HepG2 (cell line): ENCODE data around the gene TMEM141. TPM values are rescaled to one million over a fixed set of nuclear protein-coding genes. Genes with fewer than 3 reads are reported as not detected.
A peak's percentile ranks its signal among the peaks of the same experiment; 100 is the strongest.

Experiments used
- ATAC-seq: fragments of 200-7000 bp; cut with Tn5 transposase; 3 replicates; pipeline ENCODE4 v1.9.1; 2020; ENCODE audit warnings: mild to moderate bottlenecking, moderate library complexity
- BruUV-seq: library from RNA; stranded (reverse); fragments of 400-500 nt; replicated peaks from 2 replicates; lab custom pipeline; 2021; lab: Mats Ljungman, UMichigan
- CTCF ChIA-PET: fragments of 300-600 bp; formaldehyde crosslinking; extraction: SDS; loops from one replicate; lab custom pipeline; 2021; ENCODE audit warnings: low total read pairs, inconsistent platforms, low intra/inter-chr PET ratio; lab: Yijun Ruan, JAX
- POLR2A ChIA-PET: fragments of 350-600 bp; sonication (Branson Sonifier 250); formaldehyde crosslinking; loops from one replicate; lab custom pipeline; 2020; ENCODE audit warnings: antibody characterized with exemption, inconsistent platforms; lab: Yijun Ruan, JAX
- DNase-seq: peaks from one replicate; pipeline ENCODE4 v3.0.0-alpha.2; 2015; ENCODE audit warnings: low spot score
- FAIRE-seq: peaks from 3 replicates; lab custom pipeline; 2011; peaks lifted over from hg19 to GRCh38; lab: Jason Lieb, UNC
- H2AFZ ChIP-seq: one replicate; pipeline ENCODE4 v1.6.1; 2011; ENCODE audit warnings: low read length, inconsistent platforms
- H3K27ac ChIP-seq: fragments of 300-600 bp; 3 replicates; pipeline ENCODE4 v1.8.0; 2011; ENCODE audit warnings: mixed run types, mild to moderate bottlenecking, mixed read lengths, low read length, inconsistent platforms; ENCODE audit not compliant: insufficient read depth; ENCODE audit errors: extremely low read length
- H3K27me3 ChIP-seq, 2 experiments: fragments of 200-600 bp in 1 of 2; 2 replicates in 1 of 2; 3 replicates in 1 of 2; pipeline versions ENCODE4 v1.6.0 to v1.8.0; 2011; ENCODE audit warnings: low read length in 2 of 2, mild to moderate bottlenecking in 2 of 2, moderate library complexity in 2 of 2, inconsistent platforms in 1 of 2; ENCODE audit not compliant: insufficient read depth in 2 of 2, control insufficient read depth in 1 of 2
- H3K36me3 ChIP-seq, 2 experiments: fragments of 200-600 bp in 1 of 2; replicated peaks in 1 of 2; 2 replicates in 1 of 2; 3 replicates in 1 of 2; pipeline versions ENCODE4 v1.5.1 to v1.8.0; 2011; ENCODE audit warnings: low read length in 2 of 2, inconsistent platforms in 1 of 2; ENCODE audit not compliant: insufficient read depth in 2 of 2, control insufficient read depth in 1 of 2
- H3K4me1 ChIP-seq: 2 replicates; pipeline ENCODE4 v1.5.1; 2012; ENCODE audit warnings: low read length, inconsistent platforms; ENCODE audit not compliant: insufficient read depth
- H3K4me2 ChIP-seq: 2 replicates; pipeline ENCODE4 v1.6.0; 2011; ENCODE audit warnings: low read depth, low read length, inconsistent platforms
- H3K4me3 ChIP-seq, 3 experiments: fragments of 200-600 bp in 1 of 3; sonication (generic), shearing (Covaris generic) in 1 of 3; replicated peaks in 1 of 3; 2 replicates each; pipeline ENCODE4 v1.5.1; 2011 to 2016; ENCODE audit warnings: low read length in 3 of 3, inconsistent platforms in 2 of 3, low read depth in 2 of 3, mild to moderate bottlenecking in 2 of 3, control low read depth in 1 of 3, mixed read lengths in 1 of 3; ENCODE audit not compliant: insufficient read depth in 1 of 3
- H3K79me2 ChIP-seq: one replicate; pipeline ENCODE4 v1.6.1; 2011; ENCODE audit warnings: low read length, inconsistent platforms; ENCODE audit not compliant: insufficient read depth
- H3K9ac ChIP-seq: 2 replicates; pipeline ENCODE4 v1.6.0; 2011; ENCODE audit warnings: mild to moderate bottlenecking, low read depth, low read length, inconsistent platforms; ENCODE audit not compliant: insufficient read depth
- H3K9me3 ChIP-seq: 2 replicates; pipeline ENCODE4 v1.5.1; 2012; ENCODE audit warnings: mild to moderate bottlenecking, low read length
- H4K20me1 ChIP-seq: 2 replicates; pipeline ENCODE4 v1.6.0; 2011; ENCODE audit warnings: inconsistent platforms, mild to moderate bottlenecking, low read length, moderate library complexity; ENCODE audit not compliant: insufficient read depth
- AGO1 ChIP-seq: fragments of 200-400 bp; formaldehyde crosslinking; IDR thresholded peaks from 2 replicates; pipeline ENCODE4 v1.6.1; 2017; ENCODE audit warnings: mild to moderate bottlenecking, low read depth, low read length, moderate library complexity; ENCODE audit not compliant: poor library complexity, severe bottlenecking
- AGO2 ChIP-seq: fragments of 200-400 bp; formaldehyde crosslinking; optimal IDR thresholded peaks from 2 replicates; pipeline ENCODE3; 2017; ENCODE audit warnings: mild to moderate bottlenecking, low read depth, low read length, moderate library complexity
- AKAP8 ChIP-seq: sonication (generic); formaldehyde crosslinking; IDR thresholded peaks from 2 replicates; pipeline ENCODE4 v1.5.1; 2020; ENCODE audit warnings: mild to moderate bottlenecking, missing genetic modification reagents
- BRCA1 ChIP-seq: sonication (generic); formaldehyde crosslinking; IDR thresholded peaks from 2 replicates; pipeline ENCODE4 v1.4.0; 2020; ENCODE audit warnings: missing genetic modification reagents
- HOXA9 ChIP-seq: sonication (generic); formaldehyde crosslinking; IDR thresholded peaks from 2 replicates; pipeline ENCODE4 v1.8.1; 2022; ENCODE audit warnings: missing genetic modification reagents, mild to moderate bottlenecking, moderate library complexity, borderline replicate concordance
- MAF1 ChIP-seq: sonication (generic); formaldehyde crosslinking; IDR thresholded peaks from 2 replicates; pipeline ENCODE4 v1.5.0; 2020; ENCODE audit warnings: missing genetic modification reagents, borderline replicate concordance
- NFKB2 ChIP-seq: sonication (generic); formaldehyde crosslinking; IDR thresholded peaks from 2 replicates; pipeline ENCODE4 v1.4.0; 2020; ENCODE audit warnings: missing genetic modification reagents, borderline replicate concordance
- RBM22 ChIP-seq: fragments of 200-400 bp; formaldehyde crosslinking; optimal IDR thresholded peaks from 2 replicates; pipeline ENCODE3; 2017; ENCODE audit warnings: mild to moderate bottlenecking, low read length, moderate library complexity
- REPIN1 ChIP-seq: sonication (generic); formaldehyde crosslinking; IDR thresholded peaks from 2 replicates; pipeline ENCODE4 v1.8.0; 2022; ENCODE audit warnings: missing genetic modification reagents, low read depth, mild to moderate bottlenecking, borderline replicate concordance
- SETDB1 ChIP-seq: sonication (generic); formaldehyde crosslinking; IDR thresholded peaks from 2 replicates; pipeline ENCODE4 v1.5.1; 2020; ENCODE audit warnings: missing genetic modification reagents, mild to moderate bottlenecking, borderline replicate concordance
- SRF ChIP-seq: IDR thresholded peaks from 2 replicates; pipeline ENCODE4 v1.6.1; 2011; ENCODE audit warnings: mild to moderate bottlenecking, low read depth, low read length, moderate library complexity
- WIZ ChIP-seq: sonication (generic); formaldehyde crosslinking; IDR thresholded peaks from 2 replicates; pipeline ENCODE4 v1.5.1; 2020; ENCODE audit warnings: mild to moderate bottlenecking, missing genetic modification reagents
- YY1 ChIP-seq: IDR thresholded peaks from 2 replicates; pipeline ENCODE4 v1.6.1; 2011; ENCODE audit warnings: low read length, low read depth, moderate library complexity, mild to moderate bottlenecking; ENCODE audit not compliant: insufficient read depth, insufficient replicate concordance
- ZNF451 ChIP-seq: sonication (generic); formaldehyde crosslinking; IDR thresholded peaks from 2 replicates; pipeline ENCODE4 v1.5.0; 2020; ENCODE audit warnings: mild to moderate bottlenecking, missing genetic modification reagents
- ZNF768 ChIP-seq: sonication (generic); formaldehyde crosslinking; IDR thresholded peaks from 2 replicates; pipeline ENCODE4 v1.4.0; 2020; ENCODE audit warnings: missing genetic modification reagents
- ZNF883 ChIP-seq: sonication (generic); formaldehyde crosslinking; IDR thresholded peaks from 2 replicates; pipeline ENCODE4 v1.5.1; 2020; ENCODE audit warnings: mild to moderate bottlenecking, missing genetic modification reagents; ENCODE audit errors: not compliant biosample characterization
- WGBS: methylation state at CpG from one replicate; pipeline ENCODE4 v1.1.6; 2017; ENCODE audit warnings: low lambda C conversion rate; 5-methylcytosine and 5-hydroxymethylcytosine counted together
- in situ Hi-C: cut with HindIII; loops from 2 replicates; pipeline ENCODE4 v1.10.0; 2017; ENCODE audit warnings: low pct_unique_long_range_greater_than_20kb; ENCODE audit not compliant: extremely low pct_ligation_motif_present
- intact Hi-C: fragments of 100-400 bp; cut with micrococcal nuclease; formaldehyde crosslinking; loops from one replicate; pipeline ENCODE4 v1.10.0; 2022; ENCODE audit not compliant: unreplicated experiment
- polyA plus RNA-seq, 8 experiments: library from polyadenylated mRNA; depleted of rRNA in 3 of 8; stranded (reverse) in 7 of 8; unstranded in 1 of 8; fragments of >200 nt; fragmentation: Illumina TruSeq in 4 of 8; extraction: Trizol in 4 of 8; gene quantifications; 2 replicates each; pipeline versions ENCODE4 v1.2.1 to v1.2.3, GENCODE V29; 2011 to 2016; ENCODE audit warnings: low read depth in 4 of 8, missing spikeins in 1 of 8, mixed read lengths in 1 of 8; ENCODE audit not compliant: insufficient read depth in 1 of 8
- total RNA-seq, 5 experiments: library from RNA; depleted of rRNA; stranded (reverse); fragments of >200 nt; fragmentation: Illumina TruSeq; extraction: Trizol; gene quantifications; 2 replicates each; pipeline ENCODE4 v1.2.3, GENCODE V29; 2016; ENCODE audit warnings: low read depth in 1 of 5
- TF ChIP-seq, protein P1 (sequence below): IDR thresholded peaks from 2 replicates; pipeline ENCODE4 v1.6.1; 2016; ENCODE audit warnings: mild to moderate bottlenecking
- TF ChIP-seq, protein P2 (sequence below): sonication (generic); formaldehyde crosslinking; conservative IDR thresholded peaks from 2 replicates; pipeline ENCODE4 v1.8.0; 2022; ENCODE audit warnings: low read depth, missing genetic modification reagents
- TF ChIP-seq, protein P3 (sequence below): sonication (generic); formaldehyde crosslinking; conservative IDR thresholded peaks from 2 replicates; pipeline ENCODE4 v1.8.1; 2023; ENCODE audit warnings: missing genetic modification reagents

Gene TMEM141
- total and polyA plus RNA-seq, 2 of the 13 experiments (the other 11 are each of a cell fraction or from before 2014, with no cell fraction given) = 81.0 to 202 TPM

DNA sequence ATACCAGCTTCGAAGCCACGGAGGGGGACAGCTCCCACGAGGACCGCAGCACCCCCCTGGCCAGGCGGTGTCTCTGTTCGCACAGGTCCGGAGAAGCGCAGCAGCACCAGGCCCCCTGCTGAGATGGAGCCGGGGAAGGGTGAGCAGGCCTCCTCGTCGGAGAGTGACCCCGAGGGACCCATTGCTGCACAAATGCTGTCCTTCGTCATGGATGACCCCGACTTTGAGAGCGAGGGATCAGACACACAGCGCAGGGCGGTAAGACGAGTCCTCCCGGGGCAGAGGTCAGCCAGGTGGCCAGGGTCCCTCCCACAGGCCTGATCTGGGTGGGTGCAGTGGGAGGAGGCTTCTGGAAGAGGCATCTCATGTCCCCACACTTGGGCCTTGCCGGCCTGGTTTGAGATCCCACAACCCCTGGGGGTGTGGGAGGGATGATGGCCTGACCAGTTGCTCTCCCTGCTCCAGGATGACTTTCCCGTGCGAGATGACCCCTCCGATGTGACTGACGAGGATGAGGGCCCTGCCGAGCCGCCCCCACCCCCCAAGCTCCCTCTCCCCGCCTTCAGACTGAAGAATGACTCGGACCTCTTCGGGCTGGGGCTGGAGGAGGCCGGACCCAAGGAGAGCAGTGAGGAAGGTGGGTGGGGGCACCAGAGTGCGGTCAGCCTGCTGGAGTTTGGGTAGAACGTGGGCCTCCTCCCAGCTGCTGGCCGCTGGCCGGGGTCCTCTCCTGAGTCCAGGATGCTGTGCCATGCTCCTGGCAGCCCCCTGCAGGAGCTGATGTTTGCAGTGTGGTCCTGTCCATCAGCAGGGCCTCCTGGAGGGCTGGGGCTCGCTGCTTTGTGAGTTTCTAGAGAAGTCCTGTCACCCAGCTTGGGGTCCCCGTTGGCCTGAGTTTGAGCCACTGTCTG is 48.3 kb downstream of the TMEM141 start:
- Histone ChIP-seq H4K20me1 (no peaks in the 10 kb centered on the region), H3K4me2 (no peak overlapping the region), H3K27ac (peak overlapping the region; percentile 62), H3K9ac (no peak overlapping the region), H3K79me2 (no peaks in the 10 kb centered on the region), H2AFZ (no peak overlapping the region), H3K27me3 (no peaks in the 10 kb centered on the region), H3K9me3 (no peaks in the 10 kb centered on the region), H3K36me3 (peaks cover 10 to 11% of the 10 kb centered on the region in 2 experiments; a peak in 3 of 5 replicates), H3K4me3 (no peak overlapping the region), H3K4me1 (peaks cover 41% of the 10 kb centered on the region)
- BruUV-seq = no TSS peak
- FAIRE-seq (no peak), DNase-seq (no peak), ATAC-seq (no peak)
- CTCF ChIA-PET = no interaction called here
- in situ Hi-C loops = loop anchor here (10.0 kb wide), 1 partner anchor 195 kb away; the partner anchor contains the start of gene FUT7
- WGBS = 97% methylated on average over 26 of the region's 36 CpGs
- intact Hi-C loops = no loop called here
- POLR2A ChIA-PET = interaction anchor here (1.5 kb wide), 1 partner anchor 47 kb away, joined by 3 read pairs; the partner anchor contains the start of gene TRAF2
- TF ChIP-seq REPIN1 (CRISPR knock-in tag) (no peak), YY1 (no peak), ZNF451 (CRISPR knock-in tag) (no peak), ZNF883 (CRISPR knock-in tag) (peak; percentile 42), RBM22 (peak; percentile 77), AGO1 (peak; percentile 95), WIZ (CRISPR knock-in tag) (no peak), SRF (no peak), NFKB2 (CRISPR knock-in tag) (0 out of 2 replicates have a peak, but pooled peaks have one; percentile 4), ZNF768 (0 out of 2 replicates have a peak, but pooled peaks have one; percentile 38), SETDB1 (CRISPR knock-in tag) (no peak), AGO2 (peak; percentile 13), MAF1 (CRISPR knock-in tag) (no peak), HOXA9 (CRISPR knock-in tag) (no peak), AKAP8 (CRISPR knock-in tag) (peak; percentile 19; the same call in 1 of the 2 replicates), BRCA1 (no peak)
- TF ChIP-seq, protein P1, sequence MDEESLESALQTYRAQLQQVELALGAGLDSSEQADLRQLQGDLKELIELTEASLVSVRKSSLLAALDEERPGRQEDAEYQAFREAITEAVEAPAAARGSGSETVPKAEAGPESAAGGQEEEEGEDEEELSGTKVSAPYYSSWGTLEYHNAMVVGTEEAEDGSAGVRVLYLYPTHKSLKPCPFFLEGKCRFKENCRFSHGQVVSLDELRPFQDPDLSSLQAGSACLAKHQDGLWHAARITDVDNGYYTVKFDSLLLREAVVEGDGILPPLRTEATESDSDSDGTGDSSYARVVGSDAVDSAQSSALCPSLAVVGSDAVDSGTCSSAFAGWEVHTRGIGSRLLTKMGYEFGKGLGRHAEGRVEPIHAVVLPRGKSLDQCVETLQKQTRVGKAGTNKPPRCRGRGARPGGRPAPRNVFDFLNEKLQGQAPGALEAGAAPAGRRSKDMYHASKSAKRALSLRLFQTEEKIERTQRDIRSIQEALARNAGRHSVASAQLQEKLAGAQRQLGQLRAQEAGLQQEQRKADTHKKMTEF = no peak
- TF ChIP-seq, protein P2, sequence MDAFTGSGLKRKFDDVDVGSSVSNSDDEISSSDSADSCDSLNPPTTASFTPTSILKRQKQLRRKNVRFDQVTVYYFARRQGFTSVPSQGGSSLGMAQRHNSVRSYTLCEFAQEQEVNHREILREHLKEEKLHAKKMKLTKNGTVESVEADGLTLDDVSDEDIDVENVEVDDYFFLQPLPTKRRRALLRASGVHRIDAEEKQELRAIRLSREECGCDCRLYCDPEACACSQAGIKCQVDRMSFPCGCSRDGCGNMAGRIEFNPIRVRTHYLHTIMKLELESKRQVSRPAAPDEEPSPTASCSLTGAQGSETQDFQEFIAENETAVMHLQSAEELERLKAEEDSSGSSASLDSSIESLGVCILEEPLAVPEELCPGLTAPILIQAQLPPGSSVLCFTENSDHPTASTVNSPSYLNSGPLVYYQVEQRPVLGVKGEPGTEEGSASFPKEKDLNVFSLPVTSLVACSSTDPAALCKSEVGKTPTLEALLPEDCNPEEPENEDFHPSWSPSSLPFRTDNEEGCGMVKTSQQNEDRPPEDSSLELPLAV (CRISPR knock-in tag) = no peak
- TF ChIP-seq, protein P3, sequence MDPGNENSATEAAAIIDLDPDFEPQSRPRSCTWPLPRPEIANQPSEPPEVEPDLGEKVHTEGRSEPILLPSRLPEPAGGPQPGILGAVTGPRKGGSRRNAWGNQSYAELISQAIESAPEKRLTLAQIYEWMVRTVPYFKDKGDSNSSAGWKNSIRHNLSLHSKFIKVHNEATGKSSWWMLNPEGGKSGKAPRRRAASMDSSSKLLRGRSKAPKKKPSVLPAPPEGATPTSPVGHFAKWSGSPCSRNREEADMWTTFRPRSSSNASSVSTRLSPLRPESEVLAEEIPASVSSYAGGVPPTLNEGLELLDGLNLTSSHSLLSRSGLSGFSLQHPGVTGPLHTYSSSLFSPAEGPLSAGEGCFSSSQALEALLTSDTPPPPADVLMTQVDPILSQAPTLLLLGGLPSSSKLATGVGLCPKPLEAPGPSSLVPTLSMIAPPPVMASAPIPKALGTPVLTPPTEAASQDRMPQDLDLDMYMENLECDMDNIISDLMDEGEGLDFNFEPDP (CRISPR knock-in tag) = 0 out of 2 replicates have a peak, but pooled peaks have one; percentile 53
